Measurements from ENCODE around the gene TNIP1.

DNA sequence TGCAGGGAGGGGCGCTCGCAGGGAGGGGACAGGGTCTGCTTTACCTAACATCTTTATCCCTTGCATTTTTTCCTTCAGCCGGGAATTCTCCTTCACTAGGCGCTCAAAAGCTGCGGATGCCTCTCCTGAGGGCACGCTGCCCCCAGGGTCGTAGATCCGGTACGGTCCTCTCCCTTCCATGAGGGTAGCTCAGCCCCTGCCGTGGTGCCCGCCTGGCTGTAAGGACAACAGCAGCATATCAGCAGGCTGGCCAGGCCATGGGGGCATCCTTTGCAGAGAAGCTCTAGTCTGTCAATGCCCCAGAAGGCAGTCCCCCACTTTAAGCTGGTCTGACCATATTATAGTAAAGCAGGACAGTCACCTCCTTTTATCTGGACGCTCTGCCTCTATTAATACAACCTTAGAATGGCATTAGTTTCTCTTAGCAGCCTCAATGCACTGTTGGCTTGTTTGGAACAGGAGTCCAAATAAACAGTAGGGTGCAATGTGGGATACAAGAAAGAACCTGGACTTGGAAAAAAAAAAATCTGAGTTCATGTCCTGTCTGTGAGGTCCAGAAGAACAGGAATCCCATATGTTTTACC is 15.8 kb downstream of the TNIP1 start:
- TF ChIP-seq, protein P1, sequence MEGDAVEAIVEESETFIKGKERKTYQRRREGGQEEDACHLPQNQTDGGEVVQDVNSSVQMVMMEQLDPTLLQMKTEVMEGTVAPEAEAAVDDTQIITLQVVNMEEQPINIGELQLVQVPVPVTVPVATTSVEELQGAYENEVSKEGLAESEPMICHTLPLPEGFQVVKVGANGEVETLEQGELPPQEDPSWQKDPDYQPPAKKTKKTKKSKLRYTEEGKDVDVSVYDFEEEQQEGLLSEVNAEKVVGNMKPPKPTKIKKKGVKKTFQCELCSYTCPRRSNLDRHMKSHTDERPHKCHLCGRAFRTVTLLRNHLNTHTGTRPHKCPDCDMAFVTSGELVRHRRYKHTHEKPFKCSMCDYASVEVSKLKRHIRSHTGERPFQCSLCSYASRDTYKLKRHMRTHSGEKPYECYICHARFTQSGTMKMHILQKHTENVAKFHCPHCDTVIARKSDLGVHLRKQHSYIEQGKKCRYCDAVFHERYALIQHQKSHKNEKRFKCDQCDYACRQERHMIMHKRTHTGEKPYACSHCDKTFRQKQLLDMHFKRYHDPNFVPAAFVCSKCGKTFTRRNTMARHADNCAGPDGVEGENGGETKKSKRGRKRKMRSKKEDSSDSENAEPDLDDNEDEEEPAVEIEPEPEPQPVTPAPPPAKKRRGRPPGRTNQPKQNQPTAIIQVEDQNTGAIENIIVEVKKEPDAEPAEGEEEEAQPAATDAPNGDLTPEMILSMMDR (IDR thresholded peaks at IDR 0.05 in 4 of 5, conservative IDR thresholded peaks at IDR 0.05 in 1 of 5): no peak
- TF ChIP-seq POLR2A (IDR thresholded peaks at IDR 0.05): no peak

Data from gastrocnemius medialis (tissue), 4 donors.